Endometrial microvascular endothelial cells (primary cell): Measurements from ENCODE around the gene SLC2A13. TPM values are rescaled to one million over a fixed set of nuclear protein-coding genes. Genes with fewer than 3 reads are reported as not detected.
"Not testable (repeated sequence)": the region's sequence is repeated elsewhere in the genome, so short reads cannot be mapped to it uniquely, and the experiment has no call there.

Experiments
- in situ Hi-C: cut with HindIII; loops from 2 replicates; pipeline ENCODE4 v1.10.0; 2017; ENCODE audit warnings: low sequenced_read_pairs, low pct_unique_long_range_greater_than_20kb; ENCODE audit errors: inconsistent ontology term
- total RNA-seq: library from RNA; depleted of rRNA; stranded (reverse); fragments of >200 nt; gene quantifications from one replicate; pipeline ENCODE4 v1.2.3, GENCODE V29; 2015; ENCODE audit errors: inconsistent ontology term

The SLC2A13 gene
- total RNA-seq, 1 donor from 2014 or later, result 3.5 TPM

DNA sequence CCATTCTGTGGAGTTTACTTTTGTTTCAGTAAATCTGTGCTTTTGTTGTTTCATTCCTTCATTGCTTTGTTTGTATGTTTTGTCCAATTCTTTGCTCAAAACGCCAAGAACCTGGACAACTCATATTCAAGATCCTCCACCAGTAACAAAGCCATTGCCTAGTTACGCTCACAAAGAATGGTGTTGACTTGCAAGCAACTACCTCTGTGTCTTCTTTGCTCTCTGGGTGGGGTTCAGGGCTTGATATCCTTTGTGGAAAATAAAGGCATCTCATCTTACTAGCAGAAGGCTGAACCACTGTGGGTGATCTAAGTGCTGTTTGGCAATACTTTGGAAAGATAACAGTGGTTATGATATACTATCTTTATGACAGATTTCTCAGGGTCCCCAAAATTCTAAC is 252.9 kb downstream of the SLC2A13 start:
- in situ Hi-C loops, result no loop called here

DNA sequence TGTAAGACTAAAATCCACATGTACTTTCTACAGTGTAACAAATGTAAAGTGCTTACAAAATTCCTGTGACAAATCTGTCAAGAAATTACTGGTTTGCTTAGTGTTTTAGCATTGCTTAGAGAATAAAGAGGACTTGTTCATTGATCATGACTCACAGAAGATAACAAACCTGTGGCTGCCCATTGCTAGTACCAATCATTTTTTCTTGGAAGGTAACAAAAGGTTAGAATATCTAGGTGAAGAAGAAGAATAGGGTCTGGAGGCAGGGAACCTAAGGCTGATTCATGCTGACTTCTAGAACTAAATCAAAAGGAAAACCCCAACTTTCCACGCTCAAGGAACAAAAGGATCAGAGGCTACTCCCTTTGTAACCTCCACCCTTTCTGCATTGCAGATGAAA is 253.5 kb downstream of the SLC2A13 start:
- in situ Hi-C loops, result no loop called here

DNA sequence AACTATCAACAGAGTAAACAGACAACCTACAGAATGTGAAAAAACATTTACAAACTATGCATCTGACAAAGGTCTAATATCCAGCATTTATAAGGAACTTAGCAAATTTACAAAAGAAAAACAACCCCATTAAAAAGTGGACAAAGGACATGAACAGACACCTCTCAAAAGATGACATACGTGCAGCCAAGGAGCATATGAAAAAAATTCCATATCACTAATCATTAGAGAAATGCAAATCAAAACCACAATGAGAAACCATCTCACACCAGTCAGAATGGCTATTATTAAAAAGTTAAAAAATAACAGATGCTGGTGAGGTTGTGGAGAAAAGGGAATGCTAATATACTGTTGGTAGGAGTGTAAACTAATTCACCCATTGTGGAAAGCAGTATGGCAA is 257.7 kb downstream of the SLC2A13 start:
- in situ Hi-C loops, result not testable (repeated sequence)

DNA sequence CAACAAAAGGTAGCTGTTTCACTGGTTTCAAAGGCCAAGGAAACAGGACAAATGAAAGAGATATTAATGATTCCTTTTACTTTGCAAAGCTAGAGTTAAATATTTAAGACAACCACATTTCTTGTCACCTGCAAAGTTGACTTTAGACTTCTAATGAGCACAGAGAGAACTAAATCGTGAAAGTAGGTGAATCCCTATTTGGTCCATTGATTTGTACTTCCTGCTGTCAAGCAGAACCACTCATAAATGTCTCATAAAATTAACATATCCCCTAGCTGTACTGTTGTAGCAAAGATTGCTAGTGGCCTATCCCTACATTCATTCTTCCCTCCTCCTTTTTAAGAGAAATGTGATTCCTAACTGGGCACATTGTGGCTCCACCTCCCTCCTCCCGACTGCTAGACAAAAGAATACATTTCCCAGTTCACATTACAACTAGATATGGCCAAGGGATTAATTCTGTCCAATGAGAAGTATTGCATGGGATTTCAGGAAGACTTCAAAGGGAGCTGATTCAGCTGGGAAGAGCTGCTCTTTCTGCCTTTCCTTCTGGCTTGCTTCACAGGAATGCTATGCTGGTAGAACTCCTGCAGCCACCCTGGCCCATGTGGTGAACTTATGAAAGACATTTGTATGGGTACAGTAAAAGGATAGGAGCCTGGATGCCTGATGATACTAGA is 258.8 kb downstream of the SLC2A13 start:
- in situ Hi-C loops, result no loop called here

GRCh38 chr12:39846304-39846703 is 259.6 kb downstream of the SLC2A13 start:
- in situ Hi-C loops, result no loop called here

- in situ Hi-C loops, result no loop called here
Measured at GRCh38 chr12:39840422-39840821, 265.5 kb downstream of the SLC2A13 start.

GRCh38 chr12:39839072-39839471 is 266.8 kb downstream of the SLC2A13 start:
- in situ Hi-C loops, result no loop called here

GRCh38 chr12:39835517-39836489 is 270.1 kb downstream of the SLC2A13 start:
- in situ Hi-C loops, result no loop called here

GRCh38 chr12:39831587-39832315 is 274.1 kb downstream of the SLC2A13 start:
- in situ Hi-C loops, result no loop called here

- in situ Hi-C loops, result no loop called here
Measured at GRCh38 chr12:39830852-39831520, 274.9 kb downstream of the SLC2A13 start.

- in situ Hi-C loops, result no loop called here
Measured at GRCh38 chr12:39830171-39830570, 275.7 kb downstream of the SLC2A13 start.

DNA sequence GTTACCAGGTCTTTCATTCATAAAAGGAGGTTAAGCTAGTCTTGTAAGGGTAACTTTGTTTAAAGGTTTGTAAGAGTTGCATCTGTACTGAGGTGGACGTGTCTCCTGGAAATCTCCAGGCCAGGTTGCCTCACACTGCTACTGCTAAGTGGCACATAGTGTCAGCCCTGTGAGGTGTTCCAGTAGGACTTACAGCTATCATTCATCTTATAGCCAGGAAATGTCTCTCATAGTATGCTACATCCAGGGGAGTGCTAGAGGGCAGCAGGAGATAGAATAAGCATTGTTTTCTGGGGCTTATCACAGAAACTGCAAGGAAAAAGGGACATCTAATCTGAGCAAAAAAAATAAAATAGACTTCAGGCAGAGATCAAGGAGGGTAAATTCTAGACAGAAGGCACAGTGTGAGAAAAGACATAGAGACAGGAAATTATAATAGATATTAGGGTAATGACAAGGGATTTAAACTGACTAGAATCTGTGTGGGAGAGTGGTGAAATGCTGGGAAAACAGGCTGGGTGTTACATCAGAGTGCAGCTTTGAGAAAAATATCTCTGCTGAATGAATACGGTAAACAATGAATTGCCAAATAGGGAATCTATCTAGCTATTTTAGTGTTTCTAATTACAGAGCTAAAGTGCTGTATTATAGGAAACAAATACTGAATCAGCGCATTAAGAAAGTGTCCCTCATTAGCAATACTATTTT is 281.2 kb downstream of the SLC2A13 start:
- in situ Hi-C loops, result no loop called here

DNA sequence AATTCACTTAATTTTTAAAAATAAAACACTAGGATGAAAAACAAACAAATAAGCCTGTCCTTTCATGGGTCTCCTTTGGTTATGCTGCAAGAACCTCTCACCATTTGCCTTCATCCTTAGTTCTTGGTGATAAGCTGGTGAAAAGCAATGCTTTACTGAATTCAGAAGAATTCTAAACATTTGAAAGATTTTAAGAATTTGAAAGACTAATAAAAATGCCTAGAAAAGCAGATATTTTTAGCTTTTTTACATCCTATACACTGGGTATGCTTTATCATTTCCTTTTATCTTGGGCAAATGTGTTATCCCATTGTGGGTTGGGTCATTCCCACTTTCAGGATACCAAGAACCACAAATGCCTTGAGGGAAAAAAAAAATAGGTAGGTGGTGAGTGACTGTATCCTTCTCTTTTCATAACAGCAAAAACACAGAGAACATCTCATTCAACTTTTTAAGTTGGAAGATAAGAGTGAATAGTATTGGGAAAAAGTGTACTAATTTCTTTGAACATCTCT is 289.2 kb downstream of the SLC2A13 start:
- in situ Hi-C loops, result no loop called here

DNA sequence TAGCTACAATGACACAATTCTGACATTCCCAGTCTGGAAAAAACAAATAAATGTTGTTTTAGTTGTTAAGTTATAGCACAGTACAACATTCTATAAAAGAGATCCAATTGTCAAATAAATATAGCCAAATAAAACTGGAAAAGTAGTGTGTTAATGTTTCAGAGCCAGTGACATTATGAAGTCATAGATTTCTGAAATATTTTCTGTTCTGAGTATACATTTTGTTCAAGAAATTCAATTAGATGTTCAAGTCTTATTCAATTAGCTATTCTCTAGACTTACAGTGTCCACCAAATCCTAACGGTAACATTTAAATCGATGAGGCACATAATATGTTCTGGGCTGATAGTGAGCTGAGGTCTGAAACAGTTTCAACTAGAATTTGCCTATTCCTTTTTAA is 290.1 kb downstream of the SLC2A13 start:
- in situ Hi-C loops, result no loop called here

GRCh38 chr12:39814626-39815025 is 291.3 kb downstream of the SLC2A13 start:
- in situ Hi-C loops, result no loop called here

DNA sequence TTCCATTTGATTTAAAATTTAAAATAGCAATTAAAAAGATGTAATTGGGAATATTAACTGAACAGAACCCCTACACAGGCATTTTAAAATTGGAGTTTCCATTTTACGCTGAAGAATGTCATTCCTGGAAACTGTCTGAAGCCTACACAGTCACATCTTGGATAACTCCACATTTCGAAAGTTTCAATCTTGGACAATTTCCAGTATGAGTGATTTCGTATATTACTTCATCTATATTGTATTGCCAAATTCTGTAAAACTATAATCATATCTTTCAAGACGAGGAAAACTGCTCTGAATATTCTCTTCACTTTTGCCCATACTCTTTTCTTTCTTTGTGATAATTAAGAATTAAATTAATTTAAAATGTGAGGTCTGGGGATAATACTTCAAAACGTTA is 292.1 kb downstream of the SLC2A13 start:
- in situ Hi-C loops, result no loop called here

DNA sequence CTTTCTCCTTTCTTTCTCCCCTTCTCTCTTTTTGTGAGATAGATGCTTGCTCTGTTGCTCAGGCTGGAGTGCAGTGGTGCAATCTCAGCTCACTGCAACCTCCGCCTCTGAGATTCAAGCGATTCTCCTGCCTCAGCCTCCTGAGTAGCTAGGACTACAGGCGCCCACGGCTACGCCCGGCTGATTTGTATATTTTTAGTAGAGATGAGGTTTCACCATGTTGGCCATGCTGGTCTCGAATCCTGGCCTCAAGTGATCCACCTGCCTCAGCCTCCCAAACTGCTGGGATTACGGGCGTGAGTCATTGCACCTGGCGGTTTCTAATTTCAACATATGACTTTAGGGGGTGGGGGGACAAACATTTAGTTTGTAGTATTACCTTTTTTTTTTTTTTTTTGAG is 293.4 kb downstream of the SLC2A13 start:
- in situ Hi-C loops, result not testable (repeated sequence)

DNA sequence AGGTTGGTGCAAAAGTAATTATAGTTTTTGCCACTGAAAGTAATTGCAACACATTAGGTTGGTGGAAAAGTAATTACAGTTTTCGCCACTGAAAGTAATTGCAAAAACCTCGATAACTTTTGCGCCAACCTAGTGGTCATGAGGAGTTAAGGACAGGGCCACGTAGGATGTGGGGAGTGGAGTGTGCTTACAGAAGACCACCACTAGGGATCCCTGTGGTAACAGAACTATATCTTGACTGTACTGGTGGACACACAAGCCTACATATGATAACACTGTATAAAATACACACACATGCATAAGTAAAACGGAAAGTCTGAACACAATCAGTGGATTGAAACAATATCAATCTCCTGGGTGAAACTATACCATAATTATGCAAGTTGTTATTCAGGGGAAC is 298.8 kb downstream of the SLC2A13 start:
- in situ Hi-C loops, result no loop called here
